AG08395 (cell line): ENCODE measurements around the gene ABCB9.
"Not testable (repeated sequence)": the region's sequence is repeated elsewhere in the genome, so short reads cannot be mapped to it uniquely, and the experiment has no call there.

Source experiments
- DNase-seq: peaks from one replicate; pipeline ENCODE4 v3.0.0; 2012; ENCODE audit warnings: mixed read lengths, low spot score

The ABCB9 gene

DNA sequence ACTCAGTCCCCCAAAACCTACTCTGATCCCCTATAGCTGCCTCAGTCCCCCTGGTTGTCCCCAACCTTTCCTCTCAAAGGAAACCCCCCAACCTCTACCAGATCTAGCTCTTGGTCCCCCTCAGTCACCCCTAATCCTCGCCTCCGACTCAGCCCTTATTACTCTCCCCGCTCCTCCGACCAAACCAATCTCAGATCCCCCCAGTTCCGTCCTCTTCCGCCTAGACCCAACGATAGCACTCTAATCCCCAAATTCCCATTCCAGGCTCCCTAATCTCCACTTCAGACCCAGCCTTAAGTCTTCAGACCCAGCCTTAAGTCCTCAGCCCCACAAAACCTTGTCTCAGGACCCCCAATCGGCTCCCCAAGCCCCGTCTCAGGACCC, 71.0 kb downstream of the ABCB9 start:
- DNase-seq: no peak

DNA sequence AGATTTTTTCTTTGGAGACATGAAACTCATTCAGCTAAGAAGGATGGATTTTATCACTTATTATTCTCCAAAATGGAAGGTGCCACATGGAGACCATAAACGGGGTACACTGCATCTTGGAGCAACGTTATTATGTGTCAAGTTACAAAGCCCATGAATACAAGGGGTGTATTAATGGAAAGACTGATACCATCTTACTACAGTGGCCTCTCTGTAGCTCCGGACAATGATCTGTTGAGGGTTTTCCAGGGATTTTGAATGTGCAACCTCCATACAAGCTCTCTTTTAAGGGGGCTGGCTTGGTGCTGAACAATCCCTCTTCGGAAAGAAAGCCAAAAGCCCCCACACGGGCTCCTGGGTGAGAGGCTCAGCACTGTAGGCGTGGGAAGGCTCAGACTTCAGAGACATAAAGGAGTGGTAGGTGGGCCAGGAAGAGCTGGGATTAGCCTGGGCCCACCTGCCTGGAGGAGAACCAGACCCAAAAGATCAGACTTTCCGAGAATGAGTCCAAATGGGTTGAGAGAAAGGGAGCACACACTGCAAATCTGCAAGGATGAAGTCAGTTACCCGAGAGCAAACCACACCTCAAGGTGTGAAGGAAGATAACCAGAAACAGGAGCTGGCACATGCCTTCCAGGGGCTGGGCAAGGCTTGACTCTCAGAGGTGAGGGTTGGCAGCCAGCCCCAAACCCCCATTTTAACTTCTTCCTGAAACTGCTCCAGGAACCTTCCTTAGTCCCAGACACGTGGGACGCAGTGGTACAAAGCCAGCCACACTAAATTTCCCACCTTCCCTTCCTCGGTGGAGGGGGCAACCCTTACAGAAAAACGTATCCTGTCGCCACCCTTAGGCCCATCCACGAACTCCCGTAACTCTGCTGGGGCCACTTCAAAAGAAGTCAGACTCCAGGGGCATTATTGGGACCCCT, 71.8 kb downstream of the ABCB9 start:
- DNase-seq: no peak

DNA sequence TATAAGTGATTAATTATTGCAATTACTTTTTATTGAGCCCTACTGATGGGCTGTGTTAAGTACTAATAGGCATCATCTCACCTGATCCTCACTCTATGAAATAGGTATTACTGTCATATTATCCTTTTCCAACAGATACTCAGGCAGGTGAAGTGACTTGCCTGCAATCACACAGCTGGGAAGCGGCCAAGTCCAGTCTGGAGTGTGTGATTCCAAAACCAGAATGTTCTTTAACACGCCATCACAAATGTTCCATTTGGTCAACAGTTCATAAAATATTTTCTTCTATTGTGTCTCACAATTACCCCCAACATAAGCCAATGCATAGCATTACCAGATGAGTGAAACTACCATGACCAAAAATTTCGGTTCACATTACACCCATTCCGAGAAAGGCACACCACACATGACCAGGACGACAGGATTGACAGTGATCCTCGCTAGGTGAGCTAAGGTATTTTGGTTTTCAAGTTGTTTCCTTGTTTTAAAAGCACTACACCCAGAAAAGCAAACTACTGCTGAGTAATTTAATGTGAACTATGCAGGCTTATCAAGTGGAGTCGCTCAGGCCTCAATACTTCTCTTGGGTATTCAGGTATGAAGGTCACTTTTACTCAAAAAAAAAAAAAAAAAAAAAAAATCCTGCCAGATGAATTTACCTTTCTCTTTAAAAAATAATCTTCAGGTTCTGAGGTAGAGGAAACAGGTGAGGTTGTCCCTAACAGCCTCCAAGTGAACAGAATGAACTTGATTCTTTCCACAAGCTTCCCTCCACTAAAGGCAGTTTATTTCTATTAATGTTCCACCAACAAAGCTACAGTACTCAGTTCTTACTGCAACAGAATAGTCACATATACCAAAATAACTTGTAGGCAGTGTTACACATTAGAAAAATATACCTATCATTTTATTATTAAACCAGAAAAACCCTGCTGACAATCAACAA, 72.8 kb downstream of the ABCB9 start:
- DNase-seq: no peak

GRCh38 chr12:122892724-122893123, 73.5 kb downstream of the ABCB9 start:
- not testable (repeated sequence) for DNase-seq

- DNase-seq: peak; percentile 46
These were observed 74.4 kb downstream of the ABCB9 start for GRCh38 chr12:122891661-122892525.

- DNase-seq: no peak
These were observed 76.3 kb downstream of the ABCB9 start for GRCh38 chr12:122889761-122890520.

DNA sequence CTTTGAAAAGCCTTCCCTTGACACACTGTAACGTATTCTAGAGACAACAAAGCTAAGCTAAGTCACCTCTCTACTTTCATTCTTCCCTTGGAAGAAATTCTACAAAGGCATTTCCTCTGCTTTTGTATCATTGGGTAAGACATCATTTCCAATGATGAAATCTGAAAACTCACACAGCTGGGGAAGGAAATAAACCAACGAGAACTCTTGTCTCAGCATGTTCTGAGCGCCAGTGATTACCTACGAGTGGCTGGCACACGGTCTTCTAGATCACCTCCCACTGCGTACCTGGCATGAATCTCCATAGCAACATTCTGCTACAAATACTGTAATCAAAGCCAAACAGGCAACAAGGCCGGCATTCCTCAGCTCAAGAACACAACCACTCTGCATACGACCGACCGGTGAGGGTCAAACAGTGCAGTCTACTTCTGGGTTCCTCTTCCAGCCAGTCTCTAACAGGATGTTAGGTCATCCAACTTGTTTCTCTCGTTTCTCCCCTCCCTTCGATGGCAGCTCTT, 78.0 kb downstream of the ABCB9 start:
- peak; percentile 15 for DNase-seq

DNA sequence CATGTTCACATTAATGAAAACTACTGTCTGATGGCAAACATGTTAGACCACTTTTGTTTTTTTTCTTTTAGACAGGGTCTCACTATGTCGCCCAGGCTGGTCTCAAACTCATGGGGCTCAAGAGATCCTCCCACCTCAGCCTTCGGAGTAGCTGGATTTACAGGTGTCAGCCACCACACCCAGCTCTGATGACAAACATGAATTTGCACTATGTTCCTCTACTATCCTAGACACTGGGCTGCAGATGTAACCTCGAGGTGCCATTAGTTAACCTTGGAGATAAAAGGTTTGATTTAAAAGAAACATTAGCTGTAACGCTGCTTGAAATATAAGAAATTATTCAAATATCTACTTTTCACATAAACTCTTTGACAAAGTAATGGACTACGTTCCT, 78.4 kb downstream of the ABCB9 start:
- DNase-seq: no peak

GRCh38 chr12:122886851-122887818, 79.1 kb downstream of the ABCB9 start:
- no peak for DNase-seq

GRCh38 chr12:122886161-122886560, 80.1 kb downstream of the ABCB9 start:
- no peak for DNase-seq

DNA sequence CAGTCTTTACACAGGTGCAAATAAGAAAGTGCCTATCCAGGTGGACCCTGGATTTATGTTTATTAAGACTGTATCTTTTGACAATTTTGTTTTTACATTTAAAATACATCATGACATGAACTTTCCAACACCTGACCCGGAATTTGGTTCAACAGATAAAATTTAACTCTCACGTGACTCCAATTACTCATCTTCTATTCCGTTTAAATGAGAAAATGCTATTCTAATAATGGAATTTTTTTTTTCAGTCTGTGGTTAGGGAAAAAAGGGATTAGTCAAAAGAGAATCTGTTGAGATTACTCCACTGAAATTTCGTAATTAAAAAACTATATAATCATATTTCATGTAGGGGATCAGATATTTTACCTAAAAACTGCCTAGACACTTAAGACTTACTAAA, 81.4 kb downstream of the ABCB9 start:
- no peak for DNase-seq

DNA sequence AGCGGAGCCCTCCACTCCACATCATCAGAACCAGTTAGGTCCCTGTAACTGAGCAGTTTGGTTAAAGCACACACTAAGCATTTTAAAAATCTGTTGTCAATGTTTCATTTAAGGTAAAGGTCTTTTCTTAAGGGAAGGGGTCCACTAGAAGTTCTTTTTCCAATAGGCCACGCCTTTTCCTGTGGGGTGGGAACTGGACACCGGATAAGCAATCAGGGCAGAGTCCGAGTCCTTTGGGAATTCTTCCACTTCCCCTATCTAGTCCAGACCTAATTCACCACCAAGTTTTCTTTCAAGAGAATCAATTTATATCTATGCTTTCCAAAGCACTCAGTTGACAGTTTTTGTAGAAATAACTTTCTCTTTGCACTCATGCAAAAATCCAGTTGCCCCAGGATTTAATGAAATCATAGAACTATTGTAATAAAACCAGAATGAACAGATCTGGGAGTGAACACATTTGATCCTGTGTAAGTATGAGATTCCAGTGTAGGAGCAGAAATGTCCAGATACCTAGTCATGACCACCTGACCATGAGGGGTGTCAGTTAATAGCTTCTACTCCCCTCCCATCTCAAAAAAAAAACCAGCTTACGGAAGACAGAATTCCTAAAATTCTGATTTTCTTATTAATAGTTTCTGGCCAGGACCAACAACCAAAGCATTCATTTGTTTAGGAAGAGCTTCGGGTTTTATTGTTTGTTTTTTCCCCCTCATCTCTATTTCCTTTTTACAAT, 82.0 kb downstream of the ABCB9 start:
- no peak for DNase-seq

DNA sequence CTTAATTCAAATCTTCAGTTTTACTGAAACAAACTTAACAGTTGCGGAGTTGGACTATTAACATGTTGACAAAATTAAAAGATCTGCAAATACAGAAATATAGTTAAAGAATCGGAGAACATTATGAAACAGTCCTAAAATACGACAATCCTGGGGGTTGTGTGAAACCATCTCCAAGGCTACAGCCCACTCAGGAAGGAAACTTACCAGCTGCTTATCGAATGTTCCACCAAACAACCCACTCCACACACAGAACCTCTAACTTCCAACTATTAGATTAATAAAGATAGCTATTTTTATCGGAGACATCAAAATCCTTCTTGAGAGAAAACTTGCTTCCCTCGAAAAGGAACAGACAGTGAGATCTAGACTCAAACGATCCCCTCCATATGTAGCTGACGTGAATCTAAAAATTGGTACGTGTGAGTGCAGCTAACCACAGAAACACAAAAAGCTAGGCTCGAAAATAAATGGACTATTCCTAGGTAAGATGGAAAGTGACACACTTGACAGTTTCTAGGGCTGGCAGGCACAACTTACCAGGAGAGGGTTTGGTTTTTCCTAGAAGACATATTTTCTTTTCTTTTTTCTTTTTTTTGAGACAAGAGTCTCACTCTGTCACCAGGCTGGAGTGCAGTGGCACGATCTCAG, 83.2 kb downstream of the ABCB9 start:
- no peak for DNase-seq

DNA sequence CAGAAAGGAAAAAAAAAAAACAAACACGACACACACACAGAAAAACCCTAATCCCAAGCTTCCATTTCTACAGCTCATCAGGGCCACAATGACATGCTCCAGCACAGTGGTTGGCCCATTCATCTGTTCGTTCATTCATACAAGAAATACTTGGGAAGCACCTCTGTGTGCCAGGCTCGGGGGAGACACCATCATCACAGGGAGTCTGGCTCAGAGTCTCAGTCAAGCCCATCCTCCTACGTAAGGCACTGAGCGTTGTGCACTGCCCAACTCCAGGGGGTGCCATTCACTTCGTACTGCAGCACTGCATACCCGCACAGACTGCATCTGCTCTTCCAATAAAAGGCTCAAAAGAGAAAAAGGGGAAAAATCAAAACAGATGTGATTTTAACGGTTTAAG, 85.6 kb downstream of the ABCB9 start:
- DNase-seq: no peak

GRCh38 chr12:122880155-122880667, 86.1 kb downstream of the ABCB9 start:
- DNase-seq: no peak
